Liver (tissue), 9 donors: Measurements from ENCODE around the gene RPS27A. TPM values are rescaled to one million over a fixed set of nuclear protein-coding genes. Genes with fewer than 3 reads are reported as not detected.
"Not testable (repeated sequence)": the region's sequence is repeated elsewhere in the genome, so short reads cannot be mapped to it uniquely, and the experiment has no call there.

Source experiments
- DNase-seq: peaks from one replicate; pipeline ENCODE4 v3.0.0-alpha.2; 2017; ENCODE audit warnings: low spot score
- H3K27ac ChIP-seq, 2 donors: one replicate each; pipeline ENCODE4 v1.7.0; 2013; ENCODE audit warnings: inconsistent platforms in 2 of 2, low read length in 2 of 2, control low read depth in 1 of 2, low read depth in 1 of 2, mild to moderate bottlenecking in 1 of 2
- H3K27me3 ChIP-seq, 4 donors: one replicate each; pipeline versions ENCODE4 v1.6.1 to v1.7.0; 2013; ENCODE audit warnings: low read length in 3 of 4, inconsistent platforms in 1 of 4, mild to moderate bottlenecking in 1 of 4, moderate library complexity in 1 of 4; ENCODE audit not compliant: control insufficient read depth in 4 of 4, insufficient read depth in 4 of 4
- H3K36me3 ChIP-seq, 4 donors: one replicate each; pipeline versions ENCODE4 v1.6.1 to v1.7.0; 2013; ENCODE audit warnings: low read length in 3 of 4, mild to moderate bottlenecking in 3 of 4, low read depth in 1 of 4, moderate library complexity in 1 of 4; ENCODE audit not compliant: control insufficient read depth in 4 of 4, insufficient read depth in 3 of 4
- H3K4me1 ChIP-seq, 4 donors: one replicate each; pipeline versions ENCODE4 v1.6.1 to v1.7.0; 2013; ENCODE audit warnings: low read length in 3 of 4, mild to moderate bottlenecking in 3 of 4, moderate library complexity in 1 of 4; ENCODE audit not compliant: control insufficient read depth in 4 of 4, insufficient read depth in 4 of 4
- H3K4me3 ChIP-seq, 3 donors: one replicate each; pipeline versions ENCODE4 v1.6.1 to v1.7.0; 2013; ENCODE audit warnings: low read length in 3 of 3, control low read depth in 1 of 3, low read depth in 1 of 3, mild to moderate bottlenecking in 1 of 3
- H3K9ac ChIP-seq, 2 donors: one replicate each; pipeline ENCODE4 v1.7.0; 2013; ENCODE audit warnings: low read length in 2 of 2, mild to moderate bottlenecking in 2 of 2, moderate library complexity in 2 of 2, control low read depth in 1 of 2, low read depth in 1 of 2
- H3K9me3 ChIP-seq, 4 donors: one replicate each; pipeline versions ENCODE4 v1.6.1 to v1.7.0; 2013; ENCODE audit warnings: low read length in 3 of 4; ENCODE audit not compliant: control insufficient read depth in 4 of 4
- CTCF ChIP-seq: fragments of 150-350 bp; IDR thresholded peaks from 2 replicates; pipeline ENCODE4 v1.5.1; 2017; ENCODE audit warnings: improper control_type of control experiment, low read depth, low read length; ENCODE audit not compliant: missing input control
- EGR1 ChIP-seq, 2 donors: IDR thresholded peaks; 2 replicates each; pipeline ENCODE4 v1.6.1; 2016 to 2018; ENCODE audit warnings: antibody characterized with exemption in 2 of 2, low read depth in 2 of 2
- FOXA1 ChIP-seq: IDR thresholded peaks from 2 replicates; pipeline ENCODE4 v1.6.1; 2016; ENCODE audit warnings: antibody characterized with exemption
- FOXA2 ChIP-seq: IDR thresholded peaks from 2 replicates; pipeline ENCODE4 v1.6.1; 2016; ENCODE audit warnings: antibody characterized with exemption
- GABPA ChIP-seq, 2 donors: IDR thresholded peaks in 1 of 2; conservative IDR thresholded peaks in 1 of 2; 2 replicates each; pipeline ENCODE4 v1.6.1; 2016; ENCODE audit warnings: antibody characterized with exemption in 2 of 2, mild to moderate bottlenecking in 1 of 2, moderate library complexity in 1 of 2
- HNF4A ChIP-seq, 2 donors: conservative IDR thresholded peaks; 2 replicates each; pipeline ENCODE4 v1.6.1; 2016; ENCODE audit warnings: antibody characterized with exemption in 2 of 2, mild to moderate bottlenecking in 2 of 2
- HNF4G ChIP-seq: IDR thresholded peaks from 2 replicates; pipeline ENCODE4 v1.6.1; 2016; ENCODE audit warnings: antibody characterized with exemption
- NR2F2 ChIP-seq: IDR thresholded peaks from 2 replicates; pipeline ENCODE4 v1.6.1; 2016; ENCODE audit warnings: antibody characterized with exemption
- RAD21 ChIP-seq, 2 donors: IDR thresholded peaks; 2 replicates each; pipeline ENCODE4 v1.6.1; 2016; ENCODE audit warnings: antibody characterized with exemption in 2 of 2, mild to moderate bottlenecking in 2 of 2
- REST ChIP-seq: IDR thresholded peaks from 2 replicates; pipeline ENCODE4 v1.6.1; 2016; ENCODE audit warnings: antibody characterized with exemption, mild to moderate bottlenecking
- RXRA ChIP-seq, 2 donors: IDR thresholded peaks; 2 replicates each; pipeline ENCODE4 v1.6.1; 2017 to 2018; ENCODE audit warnings: antibody characterized with exemption in 2 of 2, mild to moderate bottlenecking in 1 of 2
- SP1 ChIP-seq: IDR thresholded peaks from 2 replicates; pipeline ENCODE4 v1.6.1; 2018; ENCODE audit warnings: antibody characterized with exemption, mild to moderate bottlenecking
- TAF1 ChIP-seq: conservative IDR thresholded peaks from 2 replicates; pipeline ENCODE4 v1.6.1; 2016; ENCODE audit warnings: antibody characterized with exemption, mild to moderate bottlenecking
- YY1 ChIP-seq: IDR thresholded peaks from 2 replicates; pipeline ENCODE4 v1.6.1; 2016; ENCODE audit warnings: antibody characterized with exemption, mild to moderate bottlenecking
- ZBTB33 ChIP-seq: IDR thresholded peaks from 2 replicates; pipeline ENCODE4 v1.6.1; 2016; ENCODE audit warnings: antibody characterized with exemption
- WGBS: extraction: QIAGEN DNeasy Blood & Tissue Kit; methylation state at CpG from one replicate; pipeline ENCODE4 v1.1.7; 2013; 5-methylcytosine and 5-hydroxymethylcytosine counted together
- polyA plus RNA-seq, 2 donors: library from polyadenylated mRNA; stranded (reverse) in 1 of 2; unstranded in 1 of 2; fragments of 200-250 nt in 1 of 2; fragments of >200 nt in 1 of 2; fragmentation: Nextera tagmentation in 1 of 2; extraction: Ambion mirVana in 1 of 2; gene quantifications; one replicate each; pipeline versions ENCODE4 v1.2.1 to v1.2.3, GENCODE V29; 2013 to 2015
- total RNA-seq, 2 donors: library from RNA; depleted of rRNA; stranded (reverse); fragments of >200 nt; gene quantifications; one replicate each; pipeline ENCODE4 v1.2.3, GENCODE V29; 2014
- donor health status: healthy.
- donor health status: healthy.
- donor health status: healthy.
- donor health status: healthy.
- donor health status: healthy.

Gene RPS27A
- total and polyA plus RNA-seq, 4 donors, result 225 to 655 (median 490) TPM

GRCh38 chr2:55252832-55253231 lies 20.3 kb downstream of the RPS27A start:
- no peaks in the 10 kb centered on the region for H3K27me3 ChIP-seq
- no peak overlapping the region for H3K9ac ChIP-seq
- no peak for TF ChIP-seq TAF1
- TF ChIP-seq RXRA (IDR thresholded peaks at IDR 0.05), result peak; percentile 28 to 58
- TF ChIP-seq FOXA1, result no peak
- WGBS, result 69% methylated on average over 3 of the region's 3 CpGs
- H3K27ac ChIP-seq, result no peak overlapping the region
- DNase-seq, result no peak
- no peak overlapping the region for H3K4me3 ChIP-seq
- no peaks in the 10 kb centered on the region for H3K9me3 ChIP-seq
- H3K4me1 ChIP-seq, result peaks cover 0 to 1% (median 0%) of the 10 kb centered on the region in 4 donors
- peaks cover 10 to 45% (median 28%) of the 10 kb centered on the region in 4 donors for H3K36me3 ChIP-seq

- 91% methylated on average over 3 of the region's 3 CpGs for WGBS
- not testable (repeated sequence) for H3K27me3 ChIP-seq, H3K9me3 ChIP-seq, H3K27ac ChIP-seq, DNase-seq, H3K4me3 ChIP-seq, H3K9ac ChIP-seq, H3K4me1 ChIP-seq
- peaks cover 9 to 59% (median 34%) of the 10 kb centered on the region in 4 donors for H3K36me3 ChIP-seq
Observed at GRCh38 chr2:55259586-55259985, 27.1 kb downstream of the RPS27A start.

- WGBS, result 14% methylated on average over 13 of the region's 13 CpGs
- H3K9me3 ChIP-seq, result no peaks in the 10 kb centered on the region
- peaks cover 0 to 14% (median 6%) of the 10 kb centered on the region in 4 donors for H3K4me1 ChIP-seq
- H3K27ac ChIP-seq, result peak overlapping the region; percentile 80 to 90
- TF ChIP-seq TAF1, result no peak
- H3K4me3 ChIP-seq, result peak overlapping the region; percentile 73 to 88 (median 85)
- H3K36me3 ChIP-seq, result peaks cover 1 to 18% (median 15%) of the 10 kb centered on the region in 4 donors
- DNase-seq, result no peak
- H3K27me3 ChIP-seq, result no peaks in the 10 kb centered on the region
- peak overlapping the region; percentile 88 to 95 for H3K9ac ChIP-seq
Observed at GRCh38 chr2:55268288-55268906, 35.9 kb downstream of the RPS27A start.

GRCh38 chr2:55268907-55269644 lies 36.6 kb downstream of the RPS27A start, which contains the start of gene MTIF2:
TSS of gene MTIF2 (minus strand) at chr2:55269231. CDS start at chr2:55263858, 5,373 bp downstream.
- H3K36me3 ChIP-seq, result peaks cover 1 to 15% (median 10%) of the 10 kb centered on the region in 4 donors
- peak within 1 kb of the TSS; percentile 88 to 95 for H3K9ac ChIP-seq
- DNase-seq, result peak; percentile 95
- peaks cover 0 to 14% (median 6%) of the 10 kb centered on the region in 4 donors for H3K4me1 ChIP-seq
- peak within 1 kb of the TSS; percentile 80 to 90 for H3K27ac ChIP-seq
- H3K4me3 ChIP-seq, result peak within 1 kb of the TSS; percentile 73 to 88 (median 85)
- under 1% methylated on average over 43 of the region's 43 CpGs for WGBS
- H3K9me3 ChIP-seq, result no peaks in the 10 kb centered on the region
- H3K27me3 ChIP-seq, result no peaks in the 10 kb centered on the region
- TF ChIP-seq YY1 (peak; percentile 94), RAD21 (IDR thresholded peaks at IDR 0.05) (peak; percentile 64 to 70), TAF1 (peak; percentile 78), FOXA1 (no peak), REST (peak; percentile 89), ZBTB33 (peak; percentile 82), HNF4G (peak; percentile 40), GABPA (IDR thresholded peaks at IDR 0.05 in 1 of 2, conservative IDR thresholded peaks at IDR 0.05 in 1 of 2) (peak; percentile 99 to 100), HNF4A (conservative IDR thresholded peaks at IDR 0.05) (peak; percentile 61 to 73), CTCF (peak; percentile 3), EGR1 (IDR thresholded peaks at IDR 0.05; ENCODE audit: low read depth in 2 of 2) (peak; percentile 48 to 75), SP1 (peak; percentile 76), NR2F2 (peak; percentile 85), FOXA2 (no peak)
